K562 (cell line): ENCODE data around the gene LASP1. TPM values are rescaled to one million over a fixed set of nuclear protein-coding genes. Genes with fewer than 3 reads are reported as not detected.
A peak's percentile ranks its signal among the peaks of the same experiment; 100 is the strongest.

ENCODE experiments used
- ATAC-seq: fragments of 200-7000 bp; cut with Tn5 transposase; 3 replicates; pipeline ENCODE4 v1.9.1; 2020; ENCODE audit warnings: moderate library complexity
- BruUV-seq: library from RNA; stranded (reverse); fragments of 400-500 nt; replicated peaks from 2 replicates; lab custom pipeline; 2021; lab: Mats Ljungman, UMichigan
- CTCF ChIA-PET: fragments of 300-600 bp; formaldehyde crosslinking; extraction: SDS; loops from one replicate; lab custom pipeline; 2021; ENCODE audit warnings: low intra/inter-chr PET ratio; lab: Yijun Ruan, JAX
- POLR2A ChIA-PET: fragments of 300-600, 350-650 bp; sonication (Branson Sonifier 250); formaldehyde crosslinking; extraction: SDS; loops from one replicate; lab custom pipeline; 2021; ENCODE audit warnings: antibody characterized with exemption, inconsistent platforms; lab: Yijun Ruan, JAX
- DNase-seq, 4 experiments: peaks; one replicate each; pipeline versions ENCODE4 v3.0.0 to v3.0.0-alpha.2; 2011 to 2018; ENCODE audit warnings: low spot score in 3 of 4, mixed read lengths in 3 of 4; ENCODE audit errors: extremely low read depth in 1 of 4
- FAIRE-seq: peaks from 2 replicates; lab custom pipeline; 2011; peaks lifted over from hg19 to GRCh38; lab: Jason Lieb, UNC
- H2AFZ ChIP-seq: 2 replicates; pipeline ENCODE4 v1.6.0; 2011; ENCODE audit warnings: low read depth, low read length, control low read depth, inconsistent platforms
- H3K27ac ChIP-seq: fragments of 200-600 bp; 3 replicates; pipeline ENCODE4 v1.8.0; 2011; ENCODE audit warnings: low read depth, mild to moderate bottlenecking, control low read depth, inconsistent platforms, low read length, moderate library complexity, mixed read lengths; ENCODE audit errors: extremely low read depth
- H3K27me3 ChIP-seq, 2 experiments: fragments of 300-600 bp in 1 of 2; 2 replicates in 1 of 2; 3 replicates in 1 of 2; pipeline versions ENCODE4 v1.6.0 to v1.8.0; 2011; ENCODE audit warnings: inconsistent platforms in 2 of 2, low read length in 2 of 2, mild to moderate bottlenecking in 1 of 2, mixed read lengths in 1 of 2, moderate library complexity in 1 of 2; ENCODE audit not compliant: control insufficient read depth in 2 of 2, insufficient read depth in 2 of 2
- H3K36me3 ChIP-seq: fragments of 300-600 bp; 3 replicates; pipeline ENCODE4 v1.8.0; 2011; ENCODE audit warnings: mild to moderate bottlenecking, low read length, inconsistent platforms; ENCODE audit not compliant: control insufficient read depth, insufficient read depth
- H3K4me1 ChIP-seq, 2 experiments: fragments of 200-600 bp in 1 of 2; replicated peaks in 1 of 2; 2 replicates in 1 of 2; 3 replicates in 1 of 2; pipeline versions ENCODE4 v1.5.1 to v1.8.0; 2011; ENCODE audit warnings: inconsistent platforms in 2 of 2, low read length in 2 of 2, mild to moderate bottlenecking in 1 of 2, mixed read lengths in 1 of 2, moderate library complexity in 1 of 2; ENCODE audit not compliant: control insufficient read depth in 2 of 2, insufficient read depth in 2 of 2
- H3K4me2 ChIP-seq: 2 replicates; pipeline ENCODE4 v1.6.1; 2011; ENCODE audit warnings: low read length, control low read depth, inconsistent platforms, mixed read lengths; ENCODE audit not compliant: insufficient read depth
- H3K4me3 ChIP-seq: fragments of 200-600 bp; sonication (generic), shearing (Covaris generic); 2 replicates; pipeline ENCODE4 v1.5.1; 2016; ENCODE audit warnings: control low read depth, inconsistent platforms
- H3K79me2 ChIP-seq: fragments of 200-600 bp; 3 replicates; pipeline ENCODE4 v1.8.0; 2011; ENCODE audit warnings: low read length, inconsistent platforms; ENCODE audit not compliant: control insufficient read depth, insufficient read depth
- H3K9ac ChIP-seq, 2 experiments: 2 replicates each; pipeline versions ENCODE4 v1.6.0 to v1.6.1; 2011; ENCODE audit warnings: low read depth in 2 of 2, low read length in 2 of 2, control low read depth in 1 of 2, inconsistent platforms in 1 of 2, mild to moderate bottlenecking in 1 of 2, mixed read lengths in 1 of 2; ENCODE audit not compliant: insufficient read depth in 1 of 2
- H3K9me1 ChIP-seq: one replicate; pipeline ENCODE4 v1.6.0; 2011; ENCODE audit warnings: inconsistent platforms, mild to moderate bottlenecking, low read length, moderate library complexity; ENCODE audit not compliant: control insufficient read depth, insufficient read depth
- H3K9me3 ChIP-seq: replicated peaks from 2 replicates; pipeline ENCODE4 v1.5.1; 2011; ENCODE audit warnings: low read depth, low read length, inconsistent platforms; ENCODE audit not compliant: control insufficient read depth, insufficient read depth
- H4K20me1 ChIP-seq: replicated peaks from 2 replicates; pipeline ENCODE4 v1.6.1; 2011; ENCODE audit warnings: low read length, inconsistent platforms, mixed read lengths; ENCODE audit not compliant: control insufficient read depth, insufficient read depth
- ATF1 ChIP-seq, 2 experiments: fragments of 450-650 bp in 1 of 2; IDR thresholded peaks; 2 replicates each; pipeline ENCODE4 v1.6.1; 2016; ENCODE audit warnings: missing compliant biosample characterization in 1 of 2, missing genetic modification characterization in 1 of 2
- CBFA2T3 ChIP-seq: fragments of 450-650 bp; IDR thresholded peaks from 2 replicates; pipeline ENCODE4 v1.6.1; 2017
- CCAR2 ChIP-seq: fragments of 200-400 bp; formaldehyde crosslinking; IDR thresholded peaks from 2 replicates; pipeline ENCODE4 v1.6.1; 2017; ENCODE audit warnings: mild to moderate bottlenecking, low read depth, low read length
- FOXA1 ChIP-seq: fragments of 450-650 bp; IDR thresholded peaks from 2 replicates; pipeline ENCODE4 v1.6.1; 2016; ENCODE audit warnings: mild to moderate bottlenecking, borderline replicate concordance
- HNRNPLL ChIP-seq: fragments of 200-400 bp; formaldehyde crosslinking; IDR thresholded peaks from 2 replicates; pipeline ENCODE4 v1.6.1; 2017; ENCODE audit warnings: low read length, low read depth, mild to moderate bottlenecking; ENCODE audit not compliant: poor library complexity, severe bottlenecking
- KDM1A ChIP-seq, 2 experiments: fragments of 450-650 bp; IDR thresholded peaks; 2 replicates each; pipeline ENCODE4 v1.6.1; 2016; ENCODE audit warnings: mild to moderate bottlenecking in 2 of 2
- RCOR1 ChIP-seq, 2 experiments: IDR thresholded peaks; 2 replicates each; pipeline ENCODE4 v1.6.1; 2012; ENCODE audit warnings: low read depth in 2 of 2, low read length in 2 of 2, borderline replicate concordance in 1 of 2, improper control_type of control experiment in 1 of 2
- TRIM24 ChIP-seq, 2 experiments: fragments of 450-650 bp; IDR thresholded peaks; 2 replicates each; pipeline ENCODE4 v1.6.1; 2016
- ZNF143 ChIP-seq: sonication (generic); formaldehyde crosslinking; IDR thresholded peaks from 2 replicates; pipeline ENCODE4 v1.9.0; 2022; ENCODE audit warnings: mild to moderate bottlenecking, missing genetic modification reagents
- WGBS: fragments of 100-300 bp; shearing (Covaris generic); methylation state at CpG from one replicate; pipeline ENCODE4 v1.1.6; 2016; ENCODE audit warnings: low coverage, mixed read lengths; ENCODE audit not compliant: insufficient coverage; ENCODE audit errors: missing lambda C conversion rate; 5-methylcytosine and 5-hydroxymethylcytosine counted together
- in situ Hi-C: fragments of 300-500 bp; cut with MboI; formaldehyde crosslinking; loops from 4 replicates; pipeline ENCODE4 v1.15.0; 2018; ENCODE audit warnings: inconsistent platforms, mixed read lengths
- intact Hi-C: fragments of 100-400 bp; cut with micrococcal nuclease; formaldehyde crosslinking; loops from 2 replicates; pipeline ENCODE4 v1.14.2; 2022
- polyA plus RNA-seq, 8 experiments: library from polyadenylated mRNA; depleted of rRNA in 4 of 8; stranded (reverse) in 5 of 8; unstranded in 3 of 8; fragments of >200 nt; fragmentation: Nextera tagmentation in 2 of 8; fragmentation: Illumina TruSeq in 1 of 8; extraction: Ambion mirVana in 2 of 8; extraction: Trizol in 1 of 8; gene quantifications; 2 replicates each; pipeline versions ENCODE4 v1.2.1 to v1.2.3, GENCODE V29; 2011 to 2014; ENCODE audit warnings: inconsistent platforms in 1 of 8, missing spikeins in 1 of 8
- total RNA-seq, 7 experiments: library from RNA; depleted of rRNA in 6 of 7; stranded (reverse); fragments of >200 nt in 6 of 7; fragmentation: Illumina TruSeq in 2 of 7; extraction: Trizol in 2 of 7; gene quantifications; 2 replicates each; pipeline versions ENCODE4 v1.2.1 to v1.2.3, GENCODE V29; 2011 to 2021; ENCODE audit warnings: low replicate concordance in 1 of 7

LASP1 gene
- total and polyA plus RNA-seq, 9 of the 15 experiments (the other 6 are each of a cell fraction or from before 2014, with no cell fraction given), result 23.0 to 125 (median 55.3) TPM

DNA sequence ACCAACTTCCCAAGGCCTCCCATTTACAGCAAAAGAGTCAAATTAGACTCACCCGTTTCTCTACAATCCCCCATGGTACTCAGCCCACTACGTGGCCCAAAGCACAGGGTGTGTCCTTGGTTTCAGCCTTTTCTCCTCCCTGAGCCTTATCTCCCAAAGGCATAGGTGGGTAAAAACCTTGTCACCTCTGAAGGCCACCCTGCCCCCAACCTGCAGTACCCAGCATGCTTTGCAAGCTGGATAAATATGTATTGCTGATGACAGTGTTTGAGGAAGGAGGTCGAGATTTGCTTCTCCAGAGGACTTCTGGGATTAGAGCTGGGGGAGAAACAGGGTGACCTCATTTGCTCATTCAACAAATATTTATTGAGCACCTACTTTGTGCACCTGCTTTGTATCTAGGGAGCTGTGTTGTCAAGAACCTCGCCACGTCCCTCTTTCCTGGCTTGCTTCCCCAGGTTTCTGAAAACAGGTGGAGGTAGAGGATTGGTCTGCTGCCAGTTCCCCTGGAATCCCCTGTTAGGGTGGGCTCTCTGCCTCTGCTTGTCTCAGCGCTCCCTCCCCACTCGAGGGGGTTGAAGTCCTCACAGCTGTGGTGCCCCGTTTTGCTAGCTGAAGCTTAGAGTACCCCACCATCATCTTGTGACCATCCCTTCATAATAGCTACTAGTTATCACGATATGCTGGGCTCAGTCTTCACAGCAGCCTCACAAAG, 3.0 kb downstream of the LASP1 start:
- Histone ChIP-seq H3K27me3 (no peaks in the 10 kb centered on the region), H3K27ac (peak overlapping the region; percentile 92), H3K4me3 (no peak overlapping the region), H2AFZ (no peak overlapping the region)
- in situ Hi-C loops (no loop called here), intact Hi-C loops (loop anchor here (5.0 kb wide), 2 partner anchors 54 to 109 kb away; partner anchors contain the start of gene LASP1NB)
- 54% methylated on average over 9 of the region's 9 CpGs for WGBS
- FAIRE-seq (peak; percentile 81), ATAC-seq (no peak)
- TF ChIP-seq CCAR2, result no peak
- no peak for TF ChIP-seq HNRNPLL
- TF ChIP-seq ATF1 (CRISPR knock-in tag; IDR thresholded peaks at IDR 0.05), result no peak
- TF ChIP-seq ATF1 (tag; IDR thresholded peaks at IDR 0.05), result no peak
- no peak for TF ChIP-seq TRIM24 (IDR thresholded peaks at IDR 0.05)
- TF ChIP-seq FOXA1, result no peak
- TF ChIP-seq KDM1A (IDR thresholded peaks at IDR 0.05), result peak in 1 of 2 experiments; percentile 47; a peak in 1 of 4 replicates
- TF ChIP-seq RCOR1 (IDR thresholded peaks at IDR 0.05; ENCODE audit: borderline replicate concordance in 1 of 2, low read depth in 2 of 2, low read length in 2 of 2), result peak in 1 of 2 experiments; percentile 23; a peak in 1 of 4 replicates
- TF ChIP-seq CBFA2T3, result peak; percentile 19; the same call in 1 of the 2 replicates
- 0 out of 2 replicates have a peak, but pooled peaks have one; percentile 34 for TF ChIP-seq ZNF143 (CRISPR knock-in tag)
- TF ChIP-seq, all 486 proteins: peak for 4
- POLR2A ChIA-PET, result interaction anchor here (0.6 to 2.9 kb wide), 12 partner anchors 9 to 311 kb away, joined by 3 to 24 read pairs (median 4); partner anchors contain the start of genes CWC25 and RPL23
- Histone ChIP-seq H3K79me2 (peaks cover 73% of the 10 kb centered on the region), H3K4me2 (peak overlapping the region; percentile 98), H3K9me1 (peaks cover 17% of the 10 kb centered on the region), H3K4me1 (peaks cover 17 to 52% of the 10 kb centered on the region in 2 experiments), H3K9me3 (no peaks in the 10 kb centered on the region), H3K9ac (peak overlapping the region; percentile 67 to 91; a peak in 3 of 4 replicates), H3K36me3 (peaks cover 42% of the 10 kb centered on the region; the same call in 2 of the 3 replicates), H4K20me1 (peaks cover 49% of the 10 kb centered on the region)
- CTCF ChIA-PET, result no interaction called here
- no TSS peak for BruUV-seq
- peak in 1 of 4 experiments; percentile 69 for DNase-seq
